ENCODE results near the gene TNFAIP3.

TNFAIP3 gene

GRCh38 chr6:137904822-137905617, 38.0 kb downstream of the TNFAIP3 start:
- no peak overlapping the region for H3K4me3 ChIP-seq (ENCODE audit: low read depth, low read length)
- no peak overlapping the region for H3K27ac ChIP-seq (ENCODE audit: low read depth, low read length)
- H3K36me3 ChIP-seq (ENCODE audit: control insufficient read depth, insufficient read depth, low read length) = no peaks in the 10 kb centered on the region
- H3K27me3 ChIP-seq (ENCODE audit: control insufficient read depth, insufficient read depth, low read length) = no peaks in the 10 kb centered on the region
- no peaks in the 10 kb centered on the region for H3K4me1 ChIP-seq (ENCODE audit: control insufficient read depth, insufficient read depth, low read length)
- H3K9ac ChIP-seq (ENCODE audit: low read length) = no peak overlapping the region
- H3K9me3 ChIP-seq (ENCODE audit: control insufficient read depth, insufficient read depth, low read depth, low read length) = no peaks in the 10 kb centered on the region

GRCh38 chr6:137906020-137906472, 39.0 kb downstream of the TNFAIP3 start:
- no peak overlapping the region for H3K9ac ChIP-seq (ENCODE audit: low read length)
- H3K36me3 ChIP-seq (ENCODE audit: control insufficient read depth, insufficient read depth, low read length) = no peaks in the 10 kb centered on the region
- H3K27ac ChIP-seq (ENCODE audit: low read depth, low read length) = no peak overlapping the region
- H3K9me3 ChIP-seq (ENCODE audit: control insufficient read depth, insufficient read depth, low read depth, low read length) = no peaks in the 10 kb centered on the region
- no peaks in the 10 kb centered on the region for H3K4me1 ChIP-seq (ENCODE audit: control insufficient read depth, insufficient read depth, low read length)
- no peaks in the 10 kb centered on the region for H3K27me3 ChIP-seq (ENCODE audit: control insufficient read depth, insufficient read depth, low read length)
- no peak overlapping the region for H3K4me3 ChIP-seq (ENCODE audit: low read depth, low read length)

GRCh38 chr6:137907170-137907569, 40.1 kb downstream of the TNFAIP3 start:
- Histone ChIP-seq H3K9ac (ENCODE audit: low read length) (no peak overlapping the region), H3K36me3 (ENCODE audit: control insufficient read depth, insufficient read depth, low read length) (no peaks in the 10 kb centered on the region), H3K4me3 (ENCODE audit: low read depth, low read length) (no peak overlapping the region), H3K27ac (ENCODE audit: low read depth, low read length) (no peak overlapping the region), H3K27me3 (ENCODE audit: control insufficient read depth, insufficient read depth, low read length) (no peaks in the 10 kb centered on the region), H3K4me1 (ENCODE audit: control insufficient read depth, insufficient read depth, low read length) (peaks cover 5% of the 10 kb centered on the region), H3K9me3 (ENCODE audit: control insufficient read depth, insufficient read depth, low read depth, low read length) (no peaks in the 10 kb centered on the region)

GRCh38 chr6:137909533-137909932, 42.5 kb downstream of the TNFAIP3 start:
- peaks cover 5% of the 10 kb centered on the region for H3K4me1 ChIP-seq (ENCODE audit: control insufficient read depth, insufficient read depth, low read length)
- no peak overlapping the region for H3K4me3 ChIP-seq (ENCODE audit: low read depth, low read length)
- peaks cover 6% of the 10 kb centered on the region; the same call in 1 of the 2 replicates for H3K9me3 ChIP-seq (ENCODE audit: control insufficient read depth, insufficient read depth, low read depth, low read length)

GRCh38 chr6:137910424-137910834, 43.4 kb downstream of the TNFAIP3 start:
- Histone ChIP-seq H3K4me3 (ENCODE audit: low read depth, low read length) (no peak overlapping the region), H3K36me3 (ENCODE audit: control insufficient read depth, insufficient read depth, low read length) (no peaks in the 10 kb centered on the region), H3K27me3 (ENCODE audit: control insufficient read depth, insufficient read depth, low read length) (no peaks in the 10 kb centered on the region), H3K4me1 (ENCODE audit: control insufficient read depth, insufficient read depth, low read length) (peaks cover 5% of the 10 kb centered on the region), H3K27ac (ENCODE audit: low read depth, low read length) (no peak overlapping the region), H3K9me3 (ENCODE audit: control insufficient read depth, insufficient read depth, low read depth, low read length) (peaks cover 6% of the 10 kb centered on the region; the same call in 1 of the 2 replicates), H3K9ac (ENCODE audit: low read length) (no peak overlapping the region)

More at GRCh38 chr6:137909533-137909932, 42.5 kb downstream of the TNFAIP3 start:
- Histone ChIP-seq H3K27ac (ENCODE audit: low read depth, low read length) (no peak overlapping the region), H3K9ac (ENCODE audit: low read length) (no peak overlapping the region), H3K36me3 (ENCODE audit: control insufficient read depth, insufficient read depth, low read length) (no peaks in the 10 kb centered on the region), H3K27me3 (ENCODE audit: control insufficient read depth, insufficient read depth, low read length) (no peaks in the 10 kb centered on the region)

GRCh38 chr6:137910843-137911456, 43.9 kb downstream of the TNFAIP3 start:
- Histone ChIP-seq H3K4me1 (ENCODE audit: control insufficient read depth, insufficient read depth, low read length) (peaks cover 5% of the 10 kb centered on the region), H3K27ac (ENCODE audit: low read depth, low read length) (no peak overlapping the region), H3K36me3 (ENCODE audit: control insufficient read depth, insufficient read depth, low read length) (no peaks in the 10 kb centered on the region), H3K27me3 (ENCODE audit: control insufficient read depth, insufficient read depth, low read length) (no peaks in the 10 kb centered on the region), H3K4me3 (ENCODE audit: low read depth, low read length) (no peak overlapping the region), H3K9ac (ENCODE audit: low read length) (no peak overlapping the region), H3K9me3 (ENCODE audit: control insufficient read depth, insufficient read depth, low read depth, low read length) (peaks cover 6% of the 10 kb centered on the region; the same call in 1 of the 2 replicates)

GRCh38 chr6:137911675-137912191, 44.7 kb downstream of the TNFAIP3 start:
- Histone ChIP-seq H3K36me3 (ENCODE audit: control insufficient read depth, insufficient read depth, low read length) (no peaks in the 10 kb centered on the region), H3K27ac (ENCODE audit: low read depth, low read length) (no peak overlapping the region), H3K9ac (ENCODE audit: low read length) (no peak overlapping the region), H3K4me1 (ENCODE audit: control insufficient read depth, insufficient read depth, low read length) (peaks cover 5% of the 10 kb centered on the region), H3K4me3 (ENCODE audit: low read depth, low read length) (no peak overlapping the region), H3K9me3 (ENCODE audit: control insufficient read depth, insufficient read depth, low read depth, low read length) (peaks cover 6% of the 10 kb centered on the region; the same call in 1 of the 2 replicates), H3K27me3 (ENCODE audit: control insufficient read depth, insufficient read depth, low read length) (no peaks in the 10 kb centered on the region)

- H3K4me1 ChIP-seq (ENCODE audit: control insufficient read depth, insufficient read depth, low read length) = peaks cover 5% of the 10 kb centered on the region
- no peak overlapping the region for H3K27ac ChIP-seq (ENCODE audit: low read depth, low read length)
- no peaks in the 10 kb centered on the region for H3K36me3 ChIP-seq (ENCODE audit: control insufficient read depth, insufficient read depth, low read length)
- H3K27me3 ChIP-seq (ENCODE audit: control insufficient read depth, insufficient read depth, low read length) = no peaks in the 10 kb centered on the region
- H3K9me3 ChIP-seq (ENCODE audit: control insufficient read depth, insufficient read depth, low read depth, low read length) = peaks cover 6% of the 10 kb centered on the region; the same call in 1 of the 2 replicates
- H3K4me3 ChIP-seq (ENCODE audit: low read depth, low read length) = no peak overlapping the region
- no peak overlapping the region for H3K9ac ChIP-seq (ENCODE audit: low read length)
These were observed 45.8 kb downstream of the TNFAIP3 start for GRCh38 chr6:137912813-137913212.

GRCh38 chr6:137913434-137913833, 46.4 kb downstream of the TNFAIP3 start:
- H3K9me3 ChIP-seq (ENCODE audit: control insufficient read depth, insufficient read depth, low read depth, low read length) = peaks cover 6% of the 10 kb centered on the region; the same call in 1 of the 2 replicates
- H3K27me3 ChIP-seq (ENCODE audit: control insufficient read depth, insufficient read depth, low read length) = no peaks in the 10 kb centered on the region
- H3K4me1 ChIP-seq (ENCODE audit: control insufficient read depth, insufficient read depth, low read length) = peaks cover 5% of the 10 kb centered on the region
- no peak overlapping the region for H3K27ac ChIP-seq (ENCODE audit: low read depth, low read length)
- no peak overlapping the region for H3K9ac ChIP-seq (ENCODE audit: low read length)
- H3K4me3 ChIP-seq (ENCODE audit: low read depth, low read length) = no peak overlapping the region
- H3K36me3 ChIP-seq (ENCODE audit: control insufficient read depth, insufficient read depth, low read length) = no peaks in the 10 kb centered on the region

- no peak overlapping the region for H3K27ac ChIP-seq (ENCODE audit: low read depth, low read length)
- H3K9ac ChIP-seq (ENCODE audit: low read length) = no peak overlapping the region
- H3K27me3 ChIP-seq (ENCODE audit: control insufficient read depth, insufficient read depth, low read length) = no peaks in the 10 kb centered on the region
- peaks cover 5% of the 10 kb centered on the region for H3K4me1 ChIP-seq (ENCODE audit: control insufficient read depth, insufficient read depth, low read length)
- H3K4me3 ChIP-seq (ENCODE audit: low read depth, low read length) = no peak overlapping the region
- H3K36me3 ChIP-seq (ENCODE audit: control insufficient read depth, insufficient read depth, low read length) = no peaks in the 10 kb centered on the region
- H3K9me3 ChIP-seq (ENCODE audit: control insufficient read depth, insufficient read depth, low read depth, low read length) = peaks cover 6% of the 10 kb centered on the region; the same call in 1 of the 2 replicates
These were observed 47.0 kb downstream of the TNFAIP3 start for GRCh38 chr6:137913996-137914529.
